ENCODE measurements around the gene SRRD. TPM values are rescaled to one million over a fixed set of nuclear protein-coding genes. Genes with fewer than 3 reads are reported as not detected.

SRRD gene
- total and polyA plus RNA-seq, 7 experiments from 2014 or later: 18.9 to 29.0 (median 21.3) TPM

DNA sequence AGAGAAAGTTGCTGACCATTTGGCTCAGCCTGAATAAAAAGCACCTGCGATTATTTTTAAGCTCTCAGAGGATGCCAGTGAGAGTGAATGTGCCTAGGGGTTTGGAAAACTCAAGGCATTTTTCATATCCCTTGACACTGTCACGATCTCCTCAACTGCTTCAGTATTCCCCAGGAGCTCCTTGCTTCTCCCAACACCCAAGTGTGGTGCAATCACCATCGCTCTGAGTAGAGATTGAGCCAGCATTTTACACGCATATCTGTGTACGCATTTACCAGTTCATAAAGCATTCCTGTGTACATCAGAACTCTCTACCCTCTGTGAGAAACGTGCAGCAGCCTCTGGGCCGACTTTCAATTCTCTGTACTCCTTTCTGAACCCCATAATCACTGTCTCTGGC lies 1.3 kb downstream of the SRRD start:
- peaks cover 0 to 6% (median 0%) of the 10 kb centered on the region in 11 donors for H3K9me3 Mint-ChIP-seq
- H3K27ac Mint-ChIP-seq: peak overlapping the region in 8 of 9 donors; percentile 47 to 99 (median 98)
- peaks cover 35 to 64% (median 55%) of the 10 kb centered on the region in 7 donors for H3K4me1 Mint-ChIP-seq
- Histone ChIP-seq H3K27me3 (ENCODE audit: control insufficient read depth in 2 of 2, insufficient read depth in 2 of 2, low read length in 2 of 2) (no peaks in the 10 kb centered on the region), H3K36me3 (ENCODE audit: control insufficient read depth in 2 of 3, insufficient read depth in 3 of 3, low read length in 3 of 3) (peaks cover 5 to 29% (median 6%) of the 10 kb centered on the region in 3 experiments), H3K4me3 (ENCODE audit: low read length) (no peak overlapping the region), H3K4me1 (ENCODE audit: control insufficient read depth in 2 of 2, insufficient read depth in 2 of 2, low read length in 2 of 2) (peaks cover 14 to 37% of the 10 kb centered on the region in 2 donors), H3K27ac (ENCODE audit: low read depth, low read length) (peak overlapping the region; percentile 95), H3K9me3 (ENCODE audit: control insufficient read depth in 2 of 3, low read length in 3 of 3) (no peaks in the 10 kb centered on the region)
- intact Hi-C loops (cut with micrococcal nuclease): loop anchor here in 1 of 2 donors (10.0 kb wide), 1 partner anchor 1930 kb away; the partner anchor contains the start of genes GUCD1 and SNRPD3
- DNase-seq: no peak
- H3K36me3 Mint-ChIP-seq: peaks cover 4 to 28% (median 8%) of the 10 kb centered on the region in 5 donors
- no peaks in the 10 kb centered on the region for H3K27me3 Mint-ChIP-seq
- CTCF ChIA-PET: no interaction called here
- POLR2A ChIA-PET: interaction anchor here (1.3 to 5.0 kb wide), 8 partner anchors 8 to 189 kb away, joined by 4 to 54 read pairs (median 20); partner anchors contain the start of genes ASPHD2 and TFIP11
- peak overlapping the region; percentile 43 to 97 (median 82) for H3K4me3 Mint-ChIP-seq
- ATAC-seq: no peak

GRCh38 chr22:26485806-26486390 lies 2.2 kb downstream of the SRRD start:
- H3K27me3 Mint-ChIP-seq: no peaks in the 10 kb centered on the region
- peak overlapping the region in 8 of 10 donors; percentile 42 to 91 (median 63) for H3K4me3 Mint-ChIP-seq
- no peaks in the 10 kb centered on the region for H3K27me3 ChIP-seq (ENCODE audit: control insufficient read depth in 2 of 2, insufficient read depth in 2 of 2, low read length in 2 of 2)
- H3K36me3 Mint-ChIP-seq: peaks cover 4 to 27% (median 8%) of the 10 kb centered on the region in 5 donors
- peaks cover 6 to 38% (median 7%) of the 10 kb centered on the region in 3 experiments for H3K36me3 ChIP-seq (ENCODE audit: control insufficient read depth in 2 of 3, insufficient read depth in 3 of 3, low read length in 3 of 3)
- peaks cover 28 to 55% (median 49%) of the 10 kb centered on the region in 7 donors for H3K4me1 Mint-ChIP-seq
- no peaks in the 10 kb centered on the region for H3K9me3 ChIP-seq (ENCODE audit: control insufficient read depth in 2 of 3, low read length in 3 of 3)
- ChIA-PET POLR2A (interaction anchor here (1.1 to 5.0 kb wide), 3 partner anchors 26 to 188 kb away, joined by 3 to 54 read pairs (median 47); partner anchors contain the start of gene TFIP11), CTCF (no interaction called here)
- intact Hi-C loops (cut with micrococcal nuclease): loop anchor here in 1 of 2 donors (10.0 kb wide), 1 partner anchor 1931 kb away; the partner anchor contains the start of genes GUCD1 and SNRPD3
- DNase-seq (no peak), ATAC-seq (no peak)
- H3K4me1 ChIP-seq (ENCODE audit: control insufficient read depth in 2 of 2, insufficient read depth in 2 of 2, low read length in 2 of 2): peaks cover 14 to 36% of the 10 kb centered on the region in 2 donors
- peaks cover 0 to 6% (median 0%) of the 10 kb centered on the region in 11 donors for H3K9me3 Mint-ChIP-seq
- no peak overlapping the region for H3K27ac ChIP-seq (ENCODE audit: low read depth, low read length)
- H3K4me3 ChIP-seq (ENCODE audit: low read length): no peak overlapping the region
- peak overlapping the region in 7 of 9 donors; percentile 17 to 98 (median 74) for H3K27ac Mint-ChIP-seq

- ChIA-PET CTCF (no interaction called here), POLR2A (interaction anchor here (1.1 to 5.0 kb wide), 2 partner anchors 26 to 76 kb away, joined by 3 to 47 read pairs; partner anchors contain the start of gene TFIP11)
- no peaks in the 10 kb centered on the region for H3K27me3 ChIP-seq (ENCODE audit: control insufficient read depth in 2 of 2, insufficient read depth in 2 of 2, low read length in 2 of 2)
- H3K4me3 ChIP-seq (ENCODE audit: low read length): no peak overlapping the region
- Mint-ChIP-seq H3K27me3 (no peaks in the 10 kb centered on the region), H3K4me1 (peaks cover 25 to 50% (median 44%) of the 10 kb centered on the region in 7 donors), H3K4me3 (peak overlapping the region in 3 of 10 donors; percentile 23 to 48 (median 29)), H3K27ac (peak overlapping the region in 3 of 9 donors; percentile 66 to 98 (median 69)), H3K36me3 (peaks cover 4 to 29% (median 8%) of the 10 kb centered on the region in 5 donors), H3K9me3 (peaks cover 0 to 6% (median 0%) of the 10 kb centered on the region in 11 donors)
- DNase-seq: no peak
- H3K27ac ChIP-seq (ENCODE audit: low read depth, low read length): no peak overlapping the region
- peaks cover 14 to 31% of the 10 kb centered on the region in 2 donors for H3K4me1 ChIP-seq (ENCODE audit: control insufficient read depth in 2 of 2, insufficient read depth in 2 of 2, low read length in 2 of 2)
- no peak for ATAC-seq
- H3K36me3 ChIP-seq (ENCODE audit: control insufficient read depth in 2 of 3, insufficient read depth in 3 of 3, low read length in 3 of 3): peaks cover 7 to 43% (median 12%) of the 10 kb centered on the region in 3 experiments
- intact Hi-C loops (cut with micrococcal nuclease): loop anchor here in 1 of 2 donors (10.0 kb wide), 1 partner anchor 1932 kb away; the partner anchor contains the start of genes GUCD1 and SNRPD3
- H3K9me3 ChIP-seq (ENCODE audit: control insufficient read depth in 2 of 3, low read length in 3 of 3): no peaks in the 10 kb centered on the region
Observed at GRCh38 chr22:26486394-26486793, 2.7 kb downstream of the SRRD start.

DNA sequence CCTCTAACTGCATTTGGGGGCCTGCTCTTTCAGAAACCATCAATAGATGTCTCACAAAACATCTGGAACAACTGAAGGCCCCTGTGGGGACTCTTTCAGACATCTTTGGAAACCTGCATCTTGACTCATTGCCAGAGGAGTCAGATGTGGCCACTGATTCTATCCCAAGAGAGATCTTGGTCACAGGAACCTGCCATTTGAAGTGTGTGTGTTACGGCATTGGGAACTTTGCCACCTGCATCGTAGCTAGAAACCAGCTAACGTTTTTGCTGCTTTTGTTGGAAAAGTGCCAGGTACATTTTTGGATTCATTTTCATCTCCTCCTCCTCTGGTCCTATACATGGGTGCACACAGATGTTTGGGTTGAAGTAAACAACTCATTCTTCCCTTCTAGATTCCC lies 4.3 kb downstream of the SRRD start:
- intact Hi-C loops (cut with micrococcal nuclease): loop anchor here in 1 of 2 donors (10.0 kb wide), 1 partner anchor 1933 kb away; the partner anchor contains the start of genes GUCD1 and SNRPD3
- no peaks in the 10 kb centered on the region for H3K9me3 ChIP-seq (ENCODE audit: control insufficient read depth in 2 of 3, low read length in 3 of 3)
- H3K27me3 Mint-ChIP-seq: no peaks in the 10 kb centered on the region
- CTCF ChIA-PET: no interaction called here
- peaks cover 8 to 15% of the 10 kb centered on the region in 2 donors for H3K4me1 ChIP-seq (ENCODE audit: control insufficient read depth in 2 of 2, insufficient read depth in 2 of 2, low read length in 2 of 2)
- H3K4me3 ChIP-seq (ENCODE audit: low read length): no peak overlapping the region
- no peak overlapping the region for H3K27ac ChIP-seq (ENCODE audit: low read depth, low read length)
- H3K9me3 Mint-ChIP-seq: peaks cover 0 to 6% (median 0%) of the 10 kb centered on the region in 11 donors
- DNase-seq (no peak), ATAC-seq (no peak)
- no peaks in the 10 kb centered on the region for H3K27me3 ChIP-seq (ENCODE audit: control insufficient read depth in 2 of 2, insufficient read depth in 2 of 2, low read length in 2 of 2)
- peaks cover 10 to 59% (median 24%) of the 10 kb centered on the region in 3 experiments for H3K36me3 ChIP-seq (ENCODE audit: control insufficient read depth in 2 of 3, insufficient read depth in 3 of 3, low read length in 3 of 3)
- H3K4me3 Mint-ChIP-seq: no peak overlapping the region
- peaks cover 12 to 34% (median 28%) of the 10 kb centered on the region in 7 donors for H3K4me1 Mint-ChIP-seq
- H3K27ac Mint-ChIP-seq: peak overlapping the region in 2 of 9 donors; percentile 32 to 46
- peaks cover 8 to 29% (median 12%) of the 10 kb centered on the region in 5 donors for H3K36me3 Mint-ChIP-seq
- POLR2A ChIA-PET: no interaction called here

- peak overlapping the region in 6 of 9 donors; percentile 9 to 89 (median 34) for H3K27ac Mint-ChIP-seq
- intact Hi-C loops (cut with micrococcal nuclease): loop anchor here in 1 of 2 donors (10.0 kb wide), 1 partner anchor 1935 kb away; the partner anchor contains the start of genes GUCD1 and SNRPD3
- Histone ChIP-seq H3K4me1 (ENCODE audit: control insufficient read depth in 2 of 2, insufficient read depth in 2 of 2, low read length in 2 of 2) (peaks cover 5 to 8% of the 10 kb centered on the region in 2 donors), H3K27ac (ENCODE audit: low read depth, low read length) (no peak overlapping the region), H3K4me3 (ENCODE audit: low read length) (no peak overlapping the region), H3K27me3 (ENCODE audit: control insufficient read depth in 2 of 2, insufficient read depth in 2 of 2, low read length in 2 of 2) (no peaks in the 10 kb centered on the region), H3K36me3 (ENCODE audit: control insufficient read depth in 2 of 3, insufficient read depth in 3 of 3, low read length in 3 of 3) (peaks cover 10 to 71% (median 37%) of the 10 kb centered on the region in 3 experiments), H3K9me3 (ENCODE audit: control insufficient read depth in 2 of 3, low read length in 3 of 3) (no peaks in the 10 kb centered on the region)
- ChIA-PET CTCF (no interaction called here), POLR2A (interaction anchor here (0.8 to 1.1 kb wide), 3 partner anchors 9 to 157 kb away, joined by 3 to 5 read pairs (median 3); no protein-coding TSS in a partner anchor)
- no peak overlapping the region for H3K4me3 Mint-ChIP-seq
- H3K27me3 Mint-ChIP-seq: no peaks in the 10 kb centered on the region
- H3K4me1 Mint-ChIP-seq: peaks cover 9 to 32% (median 19%) of the 10 kb centered on the region in 7 donors
- no peak for DNase-seq
- no peaks in the 10 kb centered on the region for H3K9me3 Mint-ChIP-seq
- ATAC-seq: no peak
- peaks cover 12 to 40% (median 21%) of the 10 kb centered on the region in 5 donors for H3K36me3 Mint-ChIP-seq
Observed at GRCh38 chr22:26489447-26490036, 5.9 kb downstream of the SRRD start.

DNA sequence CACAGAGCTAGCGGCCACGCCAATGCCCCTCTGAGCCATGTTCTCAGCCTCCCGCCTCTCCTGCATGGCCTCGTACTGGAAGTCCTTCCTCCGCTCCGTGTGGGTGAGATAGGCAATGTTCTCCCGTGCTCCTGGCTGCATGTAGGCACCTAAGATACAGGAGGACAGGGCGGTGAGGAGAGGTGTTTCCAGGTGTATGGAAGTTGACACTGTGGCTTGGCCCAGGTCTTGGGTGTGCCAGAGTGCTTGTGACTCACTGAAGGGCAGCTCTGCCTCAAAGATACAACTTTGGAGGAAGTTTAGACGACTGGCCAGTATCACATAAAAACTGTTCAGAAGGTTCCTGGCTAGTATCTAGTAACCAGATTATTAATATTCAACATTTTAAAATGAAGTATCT lies 8.5 kb downstream of the SRRD start:
- H3K27ac Mint-ChIP-seq: peak overlapping the region in 1 of 9 donors; percentile 43
- H3K27me3 Mint-ChIP-seq: no peaks in the 10 kb centered on the region
- no peak for DNase-seq
- Histone ChIP-seq H3K36me3 (ENCODE audit: control insufficient read depth in 2 of 3, insufficient read depth in 3 of 3, low read length in 3 of 3) (peaks cover 19 to 98% (median 48%) of the 10 kb centered on the region in 3 experiments), H3K27ac (ENCODE audit: low read depth, low read length) (no peak overlapping the region), H3K9me3 (ENCODE audit: control insufficient read depth in 2 of 3, low read length in 3 of 3) (no peaks in the 10 kb centered on the region), H3K4me1 (ENCODE audit: control insufficient read depth in 2 of 2, insufficient read depth in 2 of 2, low read length in 2 of 2) (no peaks in the 10 kb centered on the region), H3K27me3 (ENCODE audit: control insufficient read depth in 2 of 2, insufficient read depth in 2 of 2, low read length in 2 of 2) (no peaks in the 10 kb centered on the region), H3K4me3 (ENCODE audit: low read length) (no peak overlapping the region)
- H3K9me3 Mint-ChIP-seq: no peaks in the 10 kb centered on the region
- ChIA-PET CTCF (no interaction called here), POLR2A (interaction anchor here (1.0 kb wide), 1 partner anchor 8 kb away, joined by 11 read pairs; the partner anchor contains the start of genes HPS4 and SRRD)
- no peak for ATAC-seq
- peaks cover 0 to 15% (median 0%) of the 10 kb centered on the region in 7 donors for H3K4me1 Mint-ChIP-seq
- no peak overlapping the region for H3K4me3 Mint-ChIP-seq
- peaks cover 16 to 55% (median 29%) of the 10 kb centered on the region in 5 donors for H3K36me3 Mint-ChIP-seq
- intact Hi-C loops (cut with micrococcal nuclease): no loop called here

Data from naive thymus-derived CD4-positive, alpha-beta T cell (primary cell).